22Rv1 (cell line): ENCODE results near the gene GIT2.

ENCODE experiments used
- ZFX ChIP-seq: fragments of 450-650 bp; IDR thresholded peaks from 2 replicates; pipeline ENCODE4 v1.6.1; 2017; ENCODE audit warnings: antibody characterized with exemption, borderline replicate concordance
- TF ChIP-seq, protein P1 (sequence below): fragments of 450-650 bp; IDR thresholded peaks from 2 replicates; pipeline ENCODE4 v1.5.1; 2017; ENCODE audit warnings: mild to moderate bottlenecking

DNA sequence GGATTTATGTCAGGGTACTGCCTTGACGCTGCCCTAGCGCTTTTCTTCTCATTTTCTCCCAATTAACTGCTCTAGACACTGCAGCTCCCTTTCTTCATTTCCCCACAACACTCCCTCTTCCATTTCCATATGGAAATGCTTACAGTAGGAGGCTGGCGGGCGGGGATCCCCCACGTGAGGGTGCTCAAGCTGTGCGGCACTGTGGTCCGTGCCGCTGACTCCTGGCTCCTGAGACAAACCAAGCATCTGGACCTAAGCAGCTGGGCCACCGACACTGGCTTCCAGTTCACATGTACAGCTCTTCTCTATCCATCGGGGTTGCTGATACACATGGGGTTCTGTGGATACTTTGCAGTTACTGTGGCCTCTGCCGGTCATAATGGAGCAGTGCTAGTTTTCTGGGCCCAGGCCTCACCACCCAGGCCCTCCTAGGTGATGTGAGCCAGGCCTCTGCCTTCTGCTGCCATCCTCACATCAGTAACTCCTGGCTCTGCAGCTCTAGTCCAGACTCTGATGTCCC, 75.8 kb downstream of the GIT2 start:
- TF ChIP-seq, protein P1, sequence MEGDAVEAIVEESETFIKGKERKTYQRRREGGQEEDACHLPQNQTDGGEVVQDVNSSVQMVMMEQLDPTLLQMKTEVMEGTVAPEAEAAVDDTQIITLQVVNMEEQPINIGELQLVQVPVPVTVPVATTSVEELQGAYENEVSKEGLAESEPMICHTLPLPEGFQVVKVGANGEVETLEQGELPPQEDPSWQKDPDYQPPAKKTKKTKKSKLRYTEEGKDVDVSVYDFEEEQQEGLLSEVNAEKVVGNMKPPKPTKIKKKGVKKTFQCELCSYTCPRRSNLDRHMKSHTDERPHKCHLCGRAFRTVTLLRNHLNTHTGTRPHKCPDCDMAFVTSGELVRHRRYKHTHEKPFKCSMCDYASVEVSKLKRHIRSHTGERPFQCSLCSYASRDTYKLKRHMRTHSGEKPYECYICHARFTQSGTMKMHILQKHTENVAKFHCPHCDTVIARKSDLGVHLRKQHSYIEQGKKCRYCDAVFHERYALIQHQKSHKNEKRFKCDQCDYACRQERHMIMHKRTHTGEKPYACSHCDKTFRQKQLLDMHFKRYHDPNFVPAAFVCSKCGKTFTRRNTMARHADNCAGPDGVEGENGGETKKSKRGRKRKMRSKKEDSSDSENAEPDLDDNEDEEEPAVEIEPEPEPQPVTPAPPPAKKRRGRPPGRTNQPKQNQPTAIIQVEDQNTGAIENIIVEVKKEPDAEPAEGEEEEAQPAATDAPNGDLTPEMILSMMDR = no peak
- TF ChIP-seq ZFX = no peak
